GM19025 (cell line): ENCODE results near the gene CENPB.
"Not testable (repeated sequence)": the region's sequence is repeated elsewhere in the genome, so short reads cannot be mapped to it uniquely, and the experiment has no call there.

Experiments
- ATAC-seq: cut with Tn5 transposase; IDR thresholded peaks from one replicate; pipeline ENCODE4 v1.9.1; 2021; ENCODE audit warnings: mild to moderate bottlenecking, low read depth, moderate library complexity; ENCODE audit not compliant: unreplicated experiment

CENPB gene, protein sequence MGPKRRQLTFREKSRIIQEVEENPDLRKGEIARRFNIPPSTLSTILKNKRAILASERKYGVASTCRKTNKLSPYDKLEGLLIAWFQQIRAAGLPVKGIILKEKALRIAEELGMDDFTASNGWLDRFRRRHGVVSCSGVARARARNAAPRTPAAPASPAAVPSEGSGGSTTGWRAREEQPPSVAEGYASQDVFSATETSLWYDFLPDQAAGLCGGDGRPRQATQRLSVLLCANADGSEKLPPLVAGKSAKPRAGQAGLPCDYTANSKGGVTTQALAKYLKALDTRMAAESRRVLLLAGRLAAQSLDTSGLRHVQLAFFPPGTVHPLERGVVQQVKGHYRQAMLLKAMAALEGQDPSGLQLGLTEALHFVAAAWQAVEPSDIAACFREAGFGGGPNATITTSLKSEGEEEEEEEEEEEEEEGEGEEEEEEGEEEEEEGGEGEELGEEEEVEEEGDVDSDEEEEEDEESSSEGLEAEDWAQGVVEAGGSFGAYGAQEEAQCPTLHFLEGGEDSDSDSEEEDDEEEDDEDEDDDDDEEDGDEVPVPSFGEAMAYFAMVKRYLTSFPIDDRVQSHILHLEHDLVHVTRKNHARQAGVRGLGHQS

DNA sequence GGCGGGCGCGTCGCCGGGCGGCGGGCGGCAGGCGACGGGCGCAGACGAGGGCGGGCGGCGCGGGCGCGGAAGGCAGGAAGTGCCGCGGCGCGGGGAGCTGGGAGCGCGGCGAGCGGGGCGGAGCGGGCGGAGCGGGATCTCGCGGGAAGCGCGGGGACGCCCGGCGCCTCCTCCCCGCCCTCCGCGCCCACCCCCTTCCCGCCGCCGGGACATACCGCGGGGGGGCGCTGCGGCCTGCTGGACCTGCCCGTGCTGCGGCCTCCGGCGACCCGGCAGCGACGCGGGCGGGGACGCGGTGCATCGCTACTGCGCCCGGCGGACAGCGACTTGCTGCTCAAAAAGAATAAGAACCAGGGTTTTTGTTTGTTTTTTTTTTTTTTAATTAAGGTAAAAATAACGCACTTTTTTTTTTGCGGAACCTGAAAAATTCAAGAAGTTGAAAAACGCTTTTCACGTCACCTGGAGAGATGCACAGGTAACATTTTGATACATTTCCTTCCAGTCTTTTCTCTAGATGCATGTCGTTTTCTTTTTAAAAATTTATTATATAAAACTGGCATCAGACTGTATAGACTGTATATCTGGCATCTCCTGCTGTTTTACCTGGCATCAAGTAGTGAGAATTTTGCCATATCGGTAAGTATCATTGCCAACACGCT lies at the start of gene CENPB:
TSS of gene CENPB (minus strand) at position 76 of the 659 bp plus-strand sequence. CDS start 257 bp downstream, outside the sequence.
- ATAC-seq, result peak; percentile 85

DNA sequence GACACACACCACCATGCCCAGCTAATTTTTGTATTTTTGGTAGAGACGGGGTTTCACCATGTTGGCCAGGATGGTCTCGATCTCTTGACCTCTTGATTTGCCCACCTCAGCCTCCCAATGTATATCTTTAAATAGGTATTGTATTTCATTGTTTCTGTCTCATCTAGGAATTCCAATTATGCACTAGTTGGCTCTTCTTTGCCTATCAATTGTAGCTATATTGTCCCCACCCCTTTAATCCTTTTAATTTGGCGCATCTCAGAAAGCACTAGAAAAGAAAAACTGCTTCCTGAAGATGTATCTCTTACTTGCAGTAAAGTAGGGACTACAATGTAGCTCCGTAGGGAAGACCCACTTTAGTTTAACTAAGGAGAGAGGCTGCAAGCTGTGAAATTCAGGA lies 49.6 kb upstream of the CENPB start:
- ATAC-seq, result no peak

DNA sequence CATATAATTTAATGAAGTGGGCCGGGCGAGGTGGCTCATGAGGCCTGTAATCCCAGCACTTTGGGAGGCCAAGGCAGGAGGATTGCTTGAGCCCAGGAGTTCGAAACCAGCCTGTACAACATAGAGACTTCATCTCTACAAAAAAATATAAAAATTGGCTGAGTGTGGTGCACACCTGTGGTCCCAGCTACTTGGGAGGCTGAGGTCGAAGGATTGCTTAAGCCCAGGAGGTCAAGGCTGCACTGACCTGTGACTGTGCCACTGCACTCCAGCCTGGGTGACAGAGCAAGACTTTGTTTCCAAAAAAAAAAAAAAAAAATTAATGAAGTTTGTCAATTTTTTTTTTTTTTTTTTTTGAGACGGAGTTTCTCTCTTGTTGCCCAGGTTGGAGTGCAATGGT lies 43.4 kb upstream of the CENPB start:
- not testable (repeated sequence) for ATAC-seq

DNA sequence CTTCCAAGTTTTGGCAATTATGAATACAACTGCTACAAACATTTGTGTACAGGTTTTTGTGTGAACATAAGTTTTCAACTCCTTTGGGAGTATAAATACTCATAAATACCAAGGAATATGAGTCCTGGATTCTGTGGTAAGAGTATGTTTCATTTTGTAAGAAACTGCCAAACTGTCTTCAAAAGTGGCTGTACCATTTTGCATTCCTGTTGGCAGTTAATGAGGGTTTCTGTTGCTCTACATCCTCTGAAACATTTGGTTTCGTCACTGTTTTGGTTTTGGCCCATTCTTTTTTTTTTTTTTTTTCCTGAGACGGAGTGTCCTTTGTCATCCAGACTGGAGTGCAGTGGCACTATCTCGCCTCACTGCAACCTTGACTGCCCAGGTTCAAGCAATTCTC lies 42.3 kb upstream of the CENPB start:
- no peak for ATAC-seq

DNA sequence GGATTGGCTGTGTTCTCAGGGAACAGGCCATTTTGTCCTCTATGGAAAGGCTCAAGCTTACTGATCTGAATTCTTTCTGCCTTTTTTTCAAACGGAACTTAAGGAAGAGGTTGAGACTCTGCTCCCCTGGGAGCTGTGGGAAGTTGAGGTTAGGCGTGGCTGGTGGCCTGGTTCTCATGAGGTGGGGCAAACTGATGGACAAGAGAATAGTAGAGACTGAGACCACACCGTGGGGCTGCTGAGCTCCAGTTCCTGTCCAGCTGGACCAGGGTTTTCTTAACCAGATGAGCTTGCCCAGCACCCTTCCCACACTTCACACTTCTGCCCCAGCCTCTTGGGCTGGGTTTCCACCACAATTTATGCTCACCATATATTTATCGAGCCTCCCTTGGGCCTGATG lies 39.9 kb upstream of the CENPB start:
- no peak for ATAC-seq

DNA sequence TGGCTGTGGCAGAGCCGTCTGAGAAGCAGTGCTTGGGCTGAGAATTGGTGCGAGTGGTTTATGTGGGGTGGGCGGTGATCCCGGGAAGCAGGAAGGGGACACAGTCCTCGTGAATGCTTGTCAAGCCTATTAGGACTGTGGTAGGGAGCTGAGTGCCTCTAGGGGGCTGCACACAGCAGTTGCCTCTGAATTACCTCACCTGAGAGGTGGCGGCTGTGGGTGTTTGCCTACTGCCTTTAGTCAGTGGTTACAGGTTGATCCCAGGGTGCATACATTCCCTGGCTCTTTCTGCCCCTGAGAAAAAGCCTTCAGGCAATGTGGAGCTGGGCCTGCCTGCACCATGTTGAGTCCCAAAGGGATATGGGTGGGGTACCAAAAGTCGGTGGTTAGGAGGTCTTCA lies 39.0 kb upstream of the CENPB start:
- no peak for ATAC-seq

DNA sequence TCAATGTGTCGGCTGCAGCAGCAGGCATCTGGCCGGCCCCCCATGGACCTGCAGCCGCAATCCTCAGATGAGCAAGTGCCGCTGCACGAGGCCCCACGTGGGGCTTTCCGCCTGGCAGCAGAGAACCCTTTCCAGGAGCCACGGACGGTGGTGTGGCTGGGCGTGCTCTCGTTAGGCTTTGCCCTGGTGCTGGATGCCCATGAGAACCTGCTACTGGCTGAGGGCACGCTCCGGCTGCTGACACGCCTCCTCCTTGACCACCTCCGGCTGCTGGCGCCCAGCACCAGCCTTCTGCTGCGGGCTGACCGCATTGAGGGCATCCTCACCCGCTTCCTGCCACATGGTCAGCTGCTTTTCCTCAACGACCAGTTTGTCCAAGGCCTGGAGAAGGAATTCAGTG lies 37.3 kb upstream of the CENPB start:
- no peak for ATAC-seq

DNA sequence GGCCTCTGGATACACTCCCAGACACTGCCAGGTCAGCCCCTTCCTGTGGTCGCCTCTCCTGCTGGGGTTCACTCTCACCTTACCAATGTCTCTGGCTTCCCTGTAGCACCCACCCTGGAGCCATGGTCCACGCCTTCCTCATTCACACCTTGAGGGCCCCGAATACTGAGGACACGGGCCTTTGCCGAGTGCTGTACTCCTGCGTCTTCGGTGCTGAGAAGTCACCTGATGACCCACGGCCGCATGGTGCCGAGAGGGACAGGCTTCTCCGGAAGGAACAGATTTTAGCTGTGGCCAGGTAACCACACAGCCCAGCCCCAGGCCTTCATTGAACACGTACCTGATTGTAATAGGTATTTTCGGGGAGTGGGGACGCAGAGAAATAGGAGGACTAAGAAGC lies 35.5 kb upstream of the CENPB start:
- ATAC-seq, result no peak

DNA sequence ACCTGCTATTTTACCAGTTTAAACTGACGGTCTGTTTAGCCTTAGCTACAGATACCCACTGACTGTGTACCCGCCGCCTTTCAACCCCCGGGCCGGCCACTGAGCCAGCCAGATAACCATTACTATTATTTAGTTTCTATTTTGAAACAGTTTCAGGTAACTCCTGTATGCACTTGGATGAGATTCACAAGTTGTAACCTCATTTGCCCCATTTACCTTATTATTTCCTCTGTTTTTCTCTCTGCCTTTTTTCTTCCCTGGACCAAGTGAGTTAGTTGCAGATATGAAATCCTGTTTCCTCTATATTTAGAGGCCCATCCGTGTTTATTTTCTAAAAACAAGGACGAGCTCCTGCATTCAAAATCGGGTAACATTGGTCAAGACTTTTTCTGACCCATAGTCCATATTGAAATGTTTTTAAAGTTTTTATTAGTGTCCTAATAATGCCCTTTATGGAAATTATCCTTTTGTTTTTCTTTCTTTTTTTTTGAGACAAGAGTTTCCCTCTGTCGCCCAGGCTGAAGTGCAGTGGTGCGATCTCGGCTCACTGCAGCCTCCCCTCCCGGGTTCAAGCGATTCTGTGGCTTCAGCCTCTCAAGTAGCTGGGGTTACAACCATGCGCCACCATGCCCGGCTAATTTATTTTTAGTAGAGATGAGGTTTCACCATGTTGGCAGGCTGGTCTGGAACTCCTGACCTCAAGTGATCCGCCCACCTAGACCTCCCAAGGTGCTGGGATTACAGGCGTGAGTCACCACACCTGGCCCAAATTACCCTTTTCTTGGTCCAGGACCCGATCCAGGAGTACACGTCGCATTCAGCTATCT lies 34.6 kb upstream of the CENPB start:
- peak; percentile 1 for ATAC-seq

DNA sequence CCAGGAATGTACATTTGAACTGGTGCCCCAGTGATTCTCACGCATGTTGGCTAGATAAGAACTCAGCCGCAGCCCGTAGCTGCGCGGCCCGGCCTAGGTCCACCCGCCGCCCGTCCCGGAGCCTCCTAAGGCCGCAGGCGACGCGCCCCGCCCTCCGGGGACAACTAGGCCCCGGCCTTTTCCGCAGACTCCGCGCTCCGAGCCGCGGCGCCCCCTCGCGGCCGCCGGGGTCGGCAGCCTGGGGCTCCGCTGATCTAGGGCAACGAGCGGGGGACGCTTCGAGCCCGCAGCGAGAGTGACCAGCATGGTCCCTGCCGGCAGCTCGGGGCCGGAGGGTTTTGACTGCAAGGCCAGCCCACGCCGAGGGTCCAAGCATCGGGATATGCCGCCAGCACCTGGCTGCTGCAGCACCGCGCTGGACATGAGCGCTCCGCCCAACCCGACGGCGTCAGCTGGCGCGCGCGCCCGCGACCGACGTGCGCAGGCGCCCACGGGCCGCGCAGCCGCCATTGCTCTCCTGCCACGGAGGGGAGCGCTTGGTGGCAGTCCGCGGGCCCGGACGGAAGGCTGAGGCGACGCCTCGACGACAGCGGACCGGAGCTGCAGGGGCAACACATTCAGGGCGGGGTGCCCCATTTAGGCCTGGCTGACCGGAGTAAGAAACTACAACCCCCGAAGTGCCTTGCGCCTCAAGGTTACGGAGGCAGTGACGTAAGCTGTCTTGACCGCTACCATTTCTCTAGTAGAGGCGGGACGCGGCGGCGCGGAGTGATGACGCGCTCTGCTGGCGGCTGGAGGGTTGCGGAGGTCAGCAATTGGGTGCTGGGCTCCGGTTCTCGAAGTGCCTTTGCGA lies 33.7 kb upstream of the CENPB start, which contains the start of gene AP5S1:
TSS of gene AP5S1 (plus strand) at position 500 of the 853 bp plus-strand sequence. CDS start 1,571 bp downstream, outside the sequence.
- peak; percentile 81 for ATAC-seq

DNA sequence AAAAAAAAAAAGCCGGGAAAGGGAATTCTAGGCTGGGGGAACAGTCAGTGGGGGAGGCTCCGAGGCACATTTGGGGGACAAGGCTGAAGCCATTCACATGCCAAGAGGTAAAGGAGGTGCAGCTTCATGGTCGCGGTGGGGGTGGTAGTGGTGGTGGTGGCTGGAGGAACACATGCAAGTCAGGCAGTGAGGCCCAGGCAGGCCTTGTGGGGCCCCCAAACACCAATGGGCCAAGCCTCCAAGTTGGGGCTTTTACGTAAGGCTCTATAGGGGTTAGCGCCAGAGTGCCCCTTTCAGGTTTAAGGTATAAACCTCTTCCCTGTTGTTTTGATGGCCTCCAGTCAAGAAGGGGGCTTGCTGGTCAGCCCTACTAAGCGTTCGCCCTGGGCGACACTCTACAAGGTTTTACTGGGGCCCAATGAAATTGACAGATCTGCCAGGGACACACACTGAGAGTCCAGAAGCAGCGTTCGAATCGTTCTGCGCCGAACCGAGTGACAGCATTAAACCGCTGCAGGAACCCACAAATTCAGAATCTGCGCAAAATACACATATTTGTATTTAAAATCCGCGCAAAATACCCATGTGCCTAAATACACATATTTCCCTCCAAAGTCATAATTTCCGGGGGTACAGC lies 33.0 kb upstream of the CENPB start:
- no peak for ATAC-seq

DNA sequence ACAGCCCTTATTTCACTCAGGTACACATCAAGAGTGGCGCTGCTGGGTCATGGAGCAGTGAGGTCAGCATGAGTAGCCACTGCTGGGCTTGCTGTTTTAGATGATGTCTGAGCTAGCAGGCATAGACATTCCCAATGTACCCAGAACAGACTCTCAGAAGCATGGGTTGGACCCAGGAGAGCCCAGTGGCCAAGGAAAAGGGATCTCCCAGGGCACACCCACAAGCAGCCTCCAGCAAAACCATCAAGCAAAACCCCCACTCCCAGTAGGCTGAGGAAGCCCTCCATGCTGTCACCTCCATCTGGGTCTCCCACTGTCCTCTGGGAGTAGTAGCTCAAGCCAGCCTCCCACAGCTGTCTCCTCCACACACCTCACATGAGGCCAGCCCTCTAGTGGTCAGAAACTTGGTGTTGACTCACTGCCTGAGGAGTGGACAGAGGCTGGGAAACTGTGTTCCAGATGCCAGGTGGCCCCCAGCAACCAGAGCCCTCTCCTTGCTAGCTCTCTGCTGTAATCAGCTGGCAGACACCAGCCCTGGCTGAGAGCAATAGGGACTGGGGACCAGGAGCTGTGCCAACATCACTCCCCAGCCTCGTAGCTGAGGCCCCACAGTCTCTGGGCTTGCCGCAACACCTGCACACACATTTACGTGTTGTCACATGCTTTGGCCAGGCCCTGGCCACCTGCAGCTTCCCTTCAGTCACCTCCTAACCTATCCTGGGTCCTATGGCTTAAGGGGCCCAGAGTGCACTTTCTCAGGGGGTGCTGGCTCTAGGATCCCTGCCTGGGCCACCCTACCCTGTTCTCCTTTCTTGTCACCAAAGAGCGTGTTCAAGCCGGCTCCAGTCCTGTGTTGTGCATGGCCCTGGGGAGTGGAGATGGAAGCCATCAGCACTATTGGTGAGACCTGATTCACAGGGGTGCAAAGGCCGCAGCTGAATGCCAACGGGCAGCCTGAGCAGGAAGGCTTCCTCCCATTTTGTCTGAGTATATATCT lies 31.9 kb upstream of the CENPB start:
- ATAC-seq, result no peak

DNA sequence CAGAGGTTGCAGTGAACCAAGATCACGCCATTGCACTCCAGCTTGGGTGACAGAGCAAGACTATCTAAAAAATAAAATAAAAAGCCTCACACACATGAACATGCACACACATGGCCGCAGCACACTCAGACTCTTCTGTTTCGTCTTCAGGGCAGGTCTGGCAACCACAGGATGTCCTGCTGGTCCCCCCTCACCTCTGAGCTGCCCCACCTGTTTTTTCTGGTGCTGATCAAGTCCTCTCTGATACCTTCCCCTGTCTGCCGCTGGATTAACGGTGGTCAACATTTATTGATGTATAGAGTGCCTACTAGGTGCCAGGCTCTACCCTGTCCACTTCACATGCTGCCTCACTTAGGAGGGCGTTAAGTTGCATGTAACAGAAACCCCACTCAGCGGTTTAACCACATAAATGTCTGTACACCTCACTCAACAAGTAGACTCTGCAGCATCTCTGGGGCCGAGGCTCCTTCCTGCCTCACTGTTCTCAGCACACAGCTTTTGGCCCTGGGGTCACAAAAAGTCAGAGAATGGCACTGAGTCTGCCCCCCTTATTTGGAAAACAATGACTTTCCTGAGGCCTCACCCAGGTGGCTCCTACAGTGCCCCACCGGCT lies 29.3 kb upstream of the CENPB start:
- no peak for ATAC-seq

DNA sequence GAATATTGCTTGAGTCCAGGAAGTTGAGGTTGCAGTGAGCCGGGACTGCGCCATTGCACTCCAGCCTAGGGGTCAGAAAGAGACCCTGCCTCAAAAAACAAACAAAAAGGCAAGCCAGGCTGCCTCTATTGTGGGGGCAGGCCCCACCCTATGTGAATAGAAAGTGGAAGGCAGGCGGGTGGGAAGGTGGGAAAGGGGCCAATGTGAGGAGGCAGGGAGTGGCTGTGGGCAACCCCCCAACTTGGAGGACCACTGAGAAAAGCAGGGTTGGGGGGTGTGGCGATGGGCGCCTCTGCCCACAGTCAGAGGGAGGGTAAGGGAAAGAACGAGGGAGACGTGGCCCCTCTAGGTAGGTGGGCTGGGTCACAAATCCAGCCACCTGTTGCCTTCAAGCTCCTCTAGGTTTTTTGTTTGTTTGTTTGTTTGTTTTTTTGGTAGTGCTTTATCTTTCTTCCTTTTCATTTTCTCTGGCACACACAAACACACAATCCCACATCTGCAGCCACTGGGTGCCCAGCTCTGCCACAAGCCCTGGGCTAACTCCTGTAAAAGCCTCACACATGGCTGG lies 28.5 kb upstream of the CENPB start:
- no peak for ATAC-seq

DNA sequence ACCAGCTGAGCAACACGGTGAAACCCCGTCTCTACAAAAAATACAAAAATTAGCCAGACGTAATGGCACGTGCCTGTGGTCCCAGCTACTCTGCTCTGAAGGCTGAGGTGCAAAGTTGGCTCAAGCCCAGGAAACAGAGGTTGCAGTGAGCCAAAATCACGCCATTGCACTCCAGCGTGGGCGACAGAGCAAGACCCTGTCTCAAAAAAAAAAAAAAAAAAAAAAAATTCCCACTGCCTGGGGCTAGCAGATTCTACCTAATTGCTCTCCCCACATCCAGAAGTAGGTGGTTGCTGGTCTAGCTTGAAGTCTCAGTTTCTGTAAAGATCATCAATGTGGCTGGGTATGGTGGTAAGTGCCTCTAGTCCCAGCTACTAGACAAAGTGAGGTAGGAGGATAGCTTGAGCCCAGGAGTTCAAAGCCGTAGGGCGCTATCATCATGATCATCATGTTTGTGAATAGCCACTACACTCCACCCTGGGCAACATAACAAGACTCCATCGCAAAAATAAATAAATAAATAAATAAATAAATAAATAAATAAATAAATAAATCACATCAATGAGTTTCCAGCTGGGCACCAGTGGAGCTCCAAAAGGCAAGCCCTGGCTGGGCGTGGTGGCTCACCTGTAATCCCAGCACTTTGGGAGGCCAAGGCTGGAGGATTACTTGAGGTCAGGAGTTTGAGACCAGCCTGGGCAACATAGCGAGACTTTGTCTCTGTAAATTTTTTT lies 27.5 kb upstream of the CENPB start:
- no peak for ATAC-seq

DNA sequence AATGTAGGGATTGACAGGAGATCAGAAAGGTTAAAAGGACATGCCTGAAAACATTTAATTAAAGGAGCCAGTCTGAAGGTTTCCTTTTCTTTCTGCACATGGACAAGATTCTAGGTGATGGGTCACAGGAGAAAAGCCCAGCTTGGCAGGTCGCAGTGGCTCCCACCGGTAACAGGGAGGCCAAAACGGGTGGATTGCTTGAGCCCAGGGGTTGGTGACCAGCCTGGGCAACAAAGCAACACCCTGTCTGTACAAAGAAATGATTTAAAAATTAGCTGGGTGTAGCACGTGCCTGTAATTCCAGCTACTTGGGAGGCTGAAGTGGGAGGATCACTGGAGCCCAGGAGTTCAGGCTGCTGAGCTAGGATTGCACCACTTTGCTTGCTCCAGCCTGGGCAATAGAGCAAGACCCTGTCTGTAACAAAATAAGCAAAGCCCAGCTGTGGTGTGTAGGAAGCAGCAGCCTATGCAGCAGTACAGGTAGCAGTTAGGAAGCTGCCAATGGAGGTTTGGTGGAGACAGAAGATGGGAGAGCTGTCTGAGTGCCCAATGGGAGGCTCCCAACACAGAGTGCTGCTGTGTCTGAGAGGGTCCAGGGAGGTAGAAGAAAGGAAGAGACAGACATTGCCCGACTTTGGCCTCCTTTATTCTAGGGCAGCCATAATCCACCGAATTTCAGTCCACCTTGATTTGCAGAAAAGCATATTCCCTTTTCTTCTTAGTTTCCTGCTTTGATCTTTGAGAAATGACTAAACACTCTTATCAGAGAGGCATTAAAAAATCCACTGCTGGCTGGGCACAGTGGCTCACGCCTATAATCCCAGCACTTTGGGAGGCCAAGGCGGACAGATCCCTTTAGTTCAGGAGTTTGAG lies 26.7 kb upstream of the CENPB start:
- ATAC-seq, result no peak
